GM23338 (cell line): ENCODE data around the gene ETFA. TPM values are rescaled to one million over a fixed set of nuclear protein-coding genes. Genes with fewer than 3 reads are reported as not detected.

Source experiments
- ATAC-seq: fragments of 200-7000 bp; cut with Tn5 transposase; 3 replicates; pipeline ENCODE4 v1.9.1; 2020
- DNase-seq: peaks from one replicate; pipeline ENCODE4 v3.0.0-alpha.2; 2015; ENCODE audit warnings: low spot score
- H2AFZ ChIP-seq: fragments of 200-600 bp; sonication (generic); 2 replicates; pipeline ENCODE4 v1.8.0; 2016; ENCODE audit warnings: antibody characterized with exemption, mild to moderate bottlenecking, moderate library complexity
- H3F3A ChIP-seq: fragments of 200-600 bp; sonication (generic); replicated peaks from 2 replicates; pipeline ENCODE4 v1.8.0; 2017; ENCODE audit warnings: antibody characterized with exemption, mixed run types, low read depth
- H3K27ac ChIP-seq: fragments of 200-600 bp; sonication (generic); 2 replicates; pipeline ENCODE4 v1.6.1; 2016; ENCODE audit warnings: low read depth
- H3K27me3 ChIP-seq: fragments of 200-600 bp; sonication (generic); 2 replicates; pipeline ENCODE4 v1.8.0; 2016; ENCODE audit warnings: mild to moderate bottlenecking, mixed run types, moderate library complexity; ENCODE audit not compliant: insufficient read depth
- H3K36me3 ChIP-seq: fragments of 200-600 bp; sonication (generic); 2 replicates; pipeline ENCODE4 v1.8.0; 2016; ENCODE audit warnings: mild to moderate bottlenecking; ENCODE audit not compliant: insufficient read depth
- H3K4me1 ChIP-seq: fragments of 200-600 bp; sonication (generic); 2 replicates; pipeline ENCODE4 v1.8.0; 2016; ENCODE audit warnings: mild to moderate bottlenecking, moderate library complexity; ENCODE audit not compliant: insufficient read depth
- H3K4me2 ChIP-seq: fragments of 200-600 bp; sonication (generic); 2 replicates; pipeline ENCODE4 v1.7.1; 2017; ENCODE audit warnings: mixed run types
- H3K4me3 ChIP-seq: fragments of 200-600 bp; sonication (generic); 2 replicates; pipeline ENCODE4 v1.6.1; 2016; ENCODE audit warnings: mixed run types
- H3K79me2 ChIP-seq: fragments of 200-600 bp; sonication (generic); replicated peaks from 2 replicates; pipeline ENCODE4 v1.8.0; 2017; ENCODE audit warnings: mild to moderate bottlenecking; ENCODE audit not compliant: insufficient read depth
- H3K9me2 ChIP-seq: fragments of 200-600 bp; sonication (generic); 2 replicates; pipeline ENCODE4 v1.8.0; 2017; ENCODE audit not compliant: insufficient read depth
- H4K20me1 ChIP-seq: fragments of 200-600 bp; sonication (generic); replicated peaks from 2 replicates; pipeline ENCODE4 v1.8.0; 2017; ENCODE audit warnings: mild to moderate bottlenecking; ENCODE audit not compliant: insufficient read depth
- H3K27ac Mint-ChIP-seq: 2 replicates; pipeline ENCODE4 v1.8.0; 2020; ENCODE audit warnings: inconsistent platforms, mild to moderate bottlenecking, moderate library complexity, mixed read lengths
- H3K27me3 Mint-ChIP-seq: 3 replicates; pipeline ENCODE4 v1.8.0; 2022; ENCODE audit warnings: low read depth, mild to moderate bottlenecking, moderate library complexity, mixed read lengths, inconsistent platforms; ENCODE audit not compliant: insufficient read depth, poor library complexity
- H3K36me3 Mint-ChIP-seq: 3 replicates; pipeline ENCODE4 v1.8.0; 2021; ENCODE audit warnings: low read depth, mild to moderate bottlenecking, inconsistent platforms, moderate library complexity, mixed read lengths
- H3K4me1 Mint-ChIP-seq: 3 replicates; pipeline ENCODE4 v1.8.0; 2020; ENCODE audit warnings: mild to moderate bottlenecking, inconsistent platforms, mixed read lengths
- H3K4me3 Mint-ChIP-seq: 3 replicates; pipeline ENCODE4 v1.8.0; 2021; ENCODE audit warnings: moderate library complexity, mild to moderate bottlenecking, inconsistent platforms, mixed read lengths
- H3K9me3 Mint-ChIP-seq: 3 replicates; pipeline ENCODE4 v1.8.0; 2020; ENCODE audit warnings: moderate library complexity, mild to moderate bottlenecking, inconsistent platforms, mixed read lengths
- CREB1 ChIP-seq: fragments of 250-450 bp; sonication (Bioruptor Pico); IDR thresholded peaks from 2 replicates; pipeline ENCODE4 v1.5.0; 2020; ENCODE audit warnings: low read depth, mild to moderate bottlenecking, moderate library complexity
- ETS1 ChIP-seq: IDR thresholded peaks from 2 replicates; pipeline ENCODE4 v1.6.1; 2016; ENCODE audit warnings: antibody characterized with exemption
- EZH2 ChIP-seq: fragments of 200-600 bp; sonication (generic); IDR thresholded peaks from one replicate; pipeline ENCODE4 v1.8.0; 2017; ENCODE audit warnings: antibody characterized with exemption, mild to moderate bottlenecking, low read depth; ENCODE audit not compliant: unreplicated experiment
- EZH2phosphoT487 ChIP-seq: fragments of 200-600 bp; sonication (generic); IDR thresholded peaks from one replicate; pipeline ENCODE4 v1.8.1; 2018; ENCODE audit warnings: antibody characterized with exemption; ENCODE audit not compliant: unreplicated experiment
- NANOG ChIP-seq: IDR thresholded peaks from 2 replicates; pipeline ENCODE4 v1.6.1; 2016; ENCODE audit warnings: antibody characterized with exemption, borderline replicate concordance
- POLR2AphosphoS5 ChIP-seq: IDR thresholded peaks from 2 replicates; pipeline ENCODE4 v1.6.1; 2016; ENCODE audit warnings: antibody characterized with exemption, low read depth
- REST ChIP-seq: IDR thresholded peaks from one replicate; pipeline ENCODE4 v1.6.1; 2018; ENCODE audit warnings: antibody characterized with exemption; ENCODE audit not compliant: unreplicated experiment
- ZNF331 ChIP-seq: fragments of 250-450 bp; sonication (Bioruptor Pico); IDR thresholded peaks from 2 replicates; pipeline ENCODE4 v1.5.0; 2020; ENCODE audit warnings: low read depth, mild to moderate bottlenecking, moderate library complexity
- ZNF462 ChIP-seq: fragments of 250-450 bp; sonication (Bioruptor Pico); IDR thresholded peaks from 2 replicates; pipeline ENCODE4 v1.5.0; 2020; ENCODE audit warnings: mild to moderate bottlenecking, moderate library complexity
- polyA plus RNA-seq: library from polyadenylated mRNA; unstranded; fragments of >200 nt; fragmentation: Nextera tagmentation; extraction: Ambion mirVana; gene quantifications from 2 replicates; pipeline ENCODE4 v1.2.1, GENCODE V29; 2016
- total RNA-seq: library from RNA; depleted of rRNA; stranded (reverse); fragments of >200 nt; shearing (Covaris generic); gene quantifications from 2 replicates; pipeline ENCODE4 v1.2.3, GENCODE V29; 2014
- TF ChIP-seq, protein P1 (sequence below), 2 experiments: fragments of 200-600 bp in 1 of 2; sonication (generic) in 1 of 2; conservative IDR thresholded peaks; 2 replicates each; pipeline versions ENCODE4 v1.5.1 to v1.6.1; 2016 to 2017; ENCODE audit warnings: antibody characterized with exemption in 2 of 2, low read depth in 2 of 2, mild to moderate bottlenecking in 2 of 2, moderate library complexity in 1 of 2

Gene ETFA
- total and polyA plus RNA-seq, 2 experiments from 2014 or later: 52.9 to 69.1 TPM

DNA sequence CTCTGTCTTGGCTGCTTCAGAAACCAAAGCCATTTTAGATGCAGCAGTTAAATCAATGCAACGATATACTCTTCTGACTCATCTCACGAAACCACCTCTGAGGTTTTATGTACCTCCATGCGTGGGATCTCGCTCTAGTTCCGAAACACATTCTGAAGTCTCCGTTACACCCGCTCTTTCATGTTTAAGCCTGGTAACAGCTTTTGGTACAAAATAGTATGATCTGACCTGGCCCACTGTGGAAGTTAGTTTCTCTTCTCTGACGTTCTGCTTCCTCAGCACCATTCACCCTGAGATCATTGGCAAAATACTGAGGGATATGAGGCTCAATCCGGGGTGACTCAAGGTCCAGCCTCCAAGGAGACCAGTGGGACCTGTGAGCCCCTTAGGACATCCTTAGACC lies 129.6 kb downstream of the ETFA start:
- DNase-seq (no peak), ATAC-seq (no peak)
- Mint-ChIP-seq H3K4me3 (no peak overlapping the region), H3K36me3 (no peaks in the 10 kb centered on the region), H3K9me3 (no peaks in the 10 kb centered on the region), H3K4me1 (peaks cover 4% of the 10 kb centered on the region; the same call in 1 of the 3 replicates), H3K27me3 (peaks cover 17% of the 10 kb centered on the region), H3K27ac (no peak overlapping the region)
- no peaks in the 10 kb centered on the region for H3K9me2 ChIP-seq
- H2AFZ ChIP-seq: no peak overlapping the region
- H4K20me1 ChIP-seq: no peaks in the 10 kb centered on the region
- H3K27ac ChIP-seq: no peak overlapping the region
- H3K36me3 ChIP-seq: no peaks in the 10 kb centered on the region
- H3K4me1 ChIP-seq: no peaks in the 10 kb centered on the region
- H3K27me3 ChIP-seq: no peaks in the 10 kb centered on the region
- no peak overlapping the region for H3K4me3 ChIP-seq
- no peak for TF ChIP-seq ETS1
- no peak for TF ChIP-seq NANOG
- no peak for TF ChIP-seq POLR2AphosphoS5
- TF ChIP-seq, protein P1, sequence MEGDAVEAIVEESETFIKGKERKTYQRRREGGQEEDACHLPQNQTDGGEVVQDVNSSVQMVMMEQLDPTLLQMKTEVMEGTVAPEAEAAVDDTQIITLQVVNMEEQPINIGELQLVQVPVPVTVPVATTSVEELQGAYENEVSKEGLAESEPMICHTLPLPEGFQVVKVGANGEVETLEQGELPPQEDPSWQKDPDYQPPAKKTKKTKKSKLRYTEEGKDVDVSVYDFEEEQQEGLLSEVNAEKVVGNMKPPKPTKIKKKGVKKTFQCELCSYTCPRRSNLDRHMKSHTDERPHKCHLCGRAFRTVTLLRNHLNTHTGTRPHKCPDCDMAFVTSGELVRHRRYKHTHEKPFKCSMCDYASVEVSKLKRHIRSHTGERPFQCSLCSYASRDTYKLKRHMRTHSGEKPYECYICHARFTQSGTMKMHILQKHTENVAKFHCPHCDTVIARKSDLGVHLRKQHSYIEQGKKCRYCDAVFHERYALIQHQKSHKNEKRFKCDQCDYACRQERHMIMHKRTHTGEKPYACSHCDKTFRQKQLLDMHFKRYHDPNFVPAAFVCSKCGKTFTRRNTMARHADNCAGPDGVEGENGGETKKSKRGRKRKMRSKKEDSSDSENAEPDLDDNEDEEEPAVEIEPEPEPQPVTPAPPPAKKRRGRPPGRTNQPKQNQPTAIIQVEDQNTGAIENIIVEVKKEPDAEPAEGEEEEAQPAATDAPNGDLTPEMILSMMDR (conservative IDR thresholded peaks at IDR 0.05; ENCODE audit: low read depth in 2 of 2): no peak
- no peak for TF ChIP-seq CREB1 (CRISPR knock-in tag)
- TF ChIP-seq REST: no peak
- no peaks in the 10 kb centered on the region for H3F3A ChIP-seq
- no peak overlapping the region for H3K4me2 ChIP-seq
- no peaks in the 10 kb centered on the region for H3K79me2 ChIP-seq

DNA sequence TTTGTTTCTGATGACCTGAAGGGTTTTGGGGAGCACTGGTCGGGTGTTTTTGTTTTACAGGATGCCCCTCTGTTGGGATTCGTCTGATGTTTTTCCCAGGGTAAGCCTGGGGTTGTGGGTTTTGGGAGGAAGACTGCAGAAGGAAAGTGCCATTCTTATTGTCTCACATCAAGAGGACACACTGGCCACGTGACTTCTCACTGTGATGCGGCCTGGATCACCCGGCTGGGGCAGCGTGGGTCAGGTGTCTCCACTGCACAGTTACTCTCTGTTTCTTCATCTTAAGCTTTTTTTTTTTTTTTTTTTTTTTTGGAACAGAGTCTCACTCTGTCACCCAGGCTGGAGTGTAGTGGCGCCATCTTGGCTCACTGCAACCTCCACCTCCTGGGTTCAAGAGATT lies 130.9 kb downstream of the ETFA start:
- H3K4me3 ChIP-seq: no peak overlapping the region
- peaks cover 14% of the 10 kb centered on the region for H3K27me3 Mint-ChIP-seq
- TF ChIP-seq EZH2 (no peak), NANOG (no peak), ZNF462 (CRISPR knock-in tag) (no peak), POLR2AphosphoS5 (no peak), EZH2phosphoT487 (no peak), ZNF331 (CRISPR knock-in tag) (no peak)

More for the DNA sequence above, 130.9 kb downstream of the ETFA start:
- no peaks in the 10 kb centered on the region for H3K79me2 ChIP-seq
- H3K4me1 ChIP-seq: no peaks in the 10 kb centered on the region
- H3F3A ChIP-seq: no peaks in the 10 kb centered on the region
- H3K9me2 ChIP-seq: no peaks in the 10 kb centered on the region
- H3K27me3 ChIP-seq: no peaks in the 10 kb centered on the region
- H3K4me1 Mint-ChIP-seq: peaks cover 4% of the 10 kb centered on the region; the same call in 1 of the 3 replicates
- no peak overlapping the region for H3K27ac ChIP-seq
- no peak overlapping the region for H3K4me3 Mint-ChIP-seq
- no peak overlapping the region for H3K4me2 ChIP-seq
- no peaks in the 10 kb centered on the region for H3K36me3 Mint-ChIP-seq
- no peaks in the 10 kb centered on the region for H4K20me1 ChIP-seq
- H3K36me3 ChIP-seq: no peaks in the 10 kb centered on the region
- H3K27ac Mint-ChIP-seq: no peak overlapping the region
- ATAC-seq (no peak), DNase-seq (no peak)
- H3K9me3 Mint-ChIP-seq: no peaks in the 10 kb centered on the region
- no peak overlapping the region for H2AFZ ChIP-seq
